ENCODE results near the gene MYH6. TPM values are rescaled to one million over a fixed set of nuclear protein-coding genes. Genes with fewer than 3 reads are reported as not detected.
"Not testable (repeated sequence)": the region's sequence is repeated elsewhere in the genome, so short reads cannot be mapped to it uniquely, and the experiment has no call there.

MYH6 gene
- total and polyA plus RNA-seq, 7 donors, result 44.1 to 532 (median 138) TPM

DNA sequence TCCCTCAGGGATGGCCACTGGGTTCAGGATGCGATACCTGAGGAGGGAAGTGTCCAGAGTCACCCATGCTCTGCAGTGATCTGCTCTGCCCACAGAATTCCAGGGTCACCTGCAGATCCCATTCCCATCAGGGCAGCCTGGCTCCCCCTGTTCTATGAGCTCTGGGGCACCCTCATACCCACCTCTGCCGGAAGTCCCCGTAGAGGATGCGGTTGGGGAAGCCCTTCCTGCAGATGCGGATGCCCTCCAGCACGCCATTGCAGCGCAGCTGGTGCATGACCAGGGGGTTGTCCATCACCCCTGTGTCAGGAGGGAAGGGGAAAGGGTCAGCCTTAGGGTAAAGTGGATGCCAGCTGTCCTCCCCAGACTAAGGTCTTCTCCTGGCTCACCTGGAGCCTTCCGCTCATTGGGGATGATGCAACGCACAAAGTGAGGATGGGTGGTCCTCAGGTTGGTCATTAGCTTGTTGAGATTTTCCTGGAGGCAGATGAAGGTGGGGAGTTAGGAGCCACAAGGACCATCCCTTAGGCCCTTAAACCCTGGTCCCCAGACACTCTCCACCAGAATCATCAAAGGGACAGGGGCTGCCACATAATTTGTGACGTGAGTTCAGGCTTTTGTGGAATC, 11.2 kb downstream of the MYH6 start:
- Histone ChIP-seq H3K9me3 (no peaks in the 10 kb centered on the region), H3K27me3 (ENCODE audit: insufficient read depth in 3 of 3, low read length in 2 of 3) (no peaks in the 10 kb centered on the region), H3K4me1 (no peaks in the 10 kb centered on the region), H3K27ac (no peak overlapping the region), H3K4me3 (no peak overlapping the region), H3K36me3 (ENCODE audit: insufficient read depth in 1 of 2, low read depth in 1 of 2) (peaks cover 0 to 59% of the 10 kb centered on the region in 2 donors)
- TF ChIP-seq CTCF (IDR thresholded peaks at IDR 0.05), result no peak
- DNase-seq (no peak), ATAC-seq (peak in 1 of 4 donors; percentile 1)
- WGBS, 3 donors, result 93 to 95% (median 94%) methylated on average over 10 of the region's 10 CpGs
- intact Hi-C loops (cut with DNase I), result no loop called here

DNA sequence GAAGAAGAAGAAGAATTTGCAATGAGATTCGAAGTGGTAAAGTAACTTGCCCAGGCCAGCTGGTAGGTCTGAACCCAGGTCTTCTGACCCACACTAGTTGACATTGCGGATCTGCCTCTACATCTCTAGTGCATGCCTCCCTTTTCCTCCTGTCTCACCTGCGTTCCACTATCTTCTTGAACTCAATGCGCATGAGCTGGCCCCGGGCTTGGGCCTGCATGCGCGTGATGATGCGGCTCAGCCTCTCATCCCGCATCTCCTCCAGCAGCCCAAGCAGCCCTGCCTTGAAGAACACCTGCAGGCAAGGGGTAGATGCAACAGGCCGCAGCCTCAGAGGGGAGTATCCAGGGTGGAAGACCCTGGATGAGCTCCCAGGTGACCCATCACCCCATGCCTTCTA, 11.9 kb downstream of the MYH6 start:
- H3K27me3 ChIP-seq (ENCODE audit: insufficient read depth in 3 of 3, low read length in 2 of 3), result no peaks in the 10 kb centered on the region
- DNase-seq (peak in 1 of 2 donors; percentile 25), ATAC-seq (no peak)
- H3K4me1 ChIP-seq, result no peaks in the 10 kb centered on the region
- H3K4me3 ChIP-seq, result no peak overlapping the region
- intact Hi-C loops (cut with DNase I), result no loop called here
- H3K36me3 ChIP-seq (ENCODE audit: insufficient read depth in 1 of 2, low read depth in 1 of 2), result peaks cover 0 to 64% of the 10 kb centered on the region in 2 donors
- no peak for TF ChIP-seq CTCF (IDR thresholded peaks at IDR 0.05)
- WGBS, 3 donors, result 90 to 91% (median 91%) methylated on average over 10 of the region's 10 CpGs
- no peak overlapping the region for H3K27ac ChIP-seq
- no peaks in the 10 kb centered on the region for H3K9me3 ChIP-seq

DNA sequence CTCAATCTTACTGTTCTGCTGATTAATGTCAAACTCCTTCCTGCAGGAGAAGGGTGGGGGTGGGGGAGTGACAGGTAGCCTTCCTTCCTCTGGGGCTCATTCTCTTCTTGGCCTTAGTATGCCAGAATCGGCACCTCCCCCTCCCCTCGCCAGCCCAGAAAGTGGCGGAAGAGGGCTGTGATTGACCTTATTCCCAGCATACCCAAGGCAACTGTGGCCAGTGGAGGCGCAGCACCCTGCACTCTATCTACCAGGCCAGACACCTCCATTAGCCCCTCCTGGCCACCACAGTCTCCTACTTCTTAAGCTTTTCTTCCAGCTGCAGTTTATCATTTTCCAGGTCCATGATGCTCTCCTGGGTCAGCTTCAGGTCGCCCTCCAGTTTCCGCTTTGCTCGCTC, 15.5 kb downstream of the MYH6 start:
- WGBS, 3 donors, result 75 to 85% (median 78%) methylated on average over 7 of the region's 7 CpGs
- Histone ChIP-seq H3K36me3 (ENCODE audit: insufficient read depth in 1 of 2, low read depth in 1 of 2) (peaks cover 2 to 72% of the 10 kb centered on the region in 2 donors), H3K4me3 (no peak overlapping the region), H3K27ac (no peak overlapping the region), H3K4me1 (no peaks in the 10 kb centered on the region), H3K27me3 (ENCODE audit: insufficient read depth in 3 of 3, low read length in 2 of 3) (no peaks in the 10 kb centered on the region), H3K9me3 (no peaks in the 10 kb centered on the region)
- no peak for DNase-seq
- no peak for ATAC-seq
- intact Hi-C loops (cut with DNase I), result no loop called here
- TF ChIP-seq CTCF (IDR thresholded peaks at IDR 0.05), result no peak

DNA sequence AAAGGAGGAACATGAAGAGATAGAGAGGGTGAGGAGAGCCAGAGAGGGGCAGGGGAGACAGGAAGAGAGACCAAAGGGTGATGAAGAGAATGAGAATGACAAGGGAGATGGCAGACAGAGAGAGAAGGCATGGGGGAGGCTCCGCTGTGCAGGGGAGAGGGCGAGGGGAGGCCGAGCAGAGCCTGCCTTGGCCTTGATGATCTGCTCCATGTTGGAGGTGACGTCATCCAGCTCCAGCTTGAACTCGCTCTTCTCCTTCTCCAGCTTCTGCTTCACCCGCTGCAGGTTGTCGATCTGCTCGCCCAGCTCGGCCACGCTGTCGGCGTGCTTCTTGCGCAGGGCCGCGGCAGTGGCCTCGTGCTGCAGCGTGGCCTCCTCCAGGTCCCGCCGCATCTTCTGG, 18.2 kb downstream of the MYH6 start:
- peaks cover 5 to 72% of the 10 kb centered on the region in 2 donors for H3K36me3 ChIP-seq (ENCODE audit: insufficient read depth in 1 of 2, low read depth in 1 of 2)
- WGBS, 3 donors, result 83 to 91% methylated on average over 3 to 5 of the region's 19 CpGs; no CpG with 5 or more reads in 1 of the 3 donors
- ATAC-seq; H3K27ac ChIP-seq; H3K27me3 ChIP-seq (ENCODE audit: insufficient read depth in 3 of 3, low read length in 2 of 3); DNase-seq; H3K9me3 ChIP-seq; intact Hi-C loops (cut with DNase I); H3K4me3 ChIP-seq; H3K4me1 ChIP-seq: not testable (repeated sequence)

DNA sequence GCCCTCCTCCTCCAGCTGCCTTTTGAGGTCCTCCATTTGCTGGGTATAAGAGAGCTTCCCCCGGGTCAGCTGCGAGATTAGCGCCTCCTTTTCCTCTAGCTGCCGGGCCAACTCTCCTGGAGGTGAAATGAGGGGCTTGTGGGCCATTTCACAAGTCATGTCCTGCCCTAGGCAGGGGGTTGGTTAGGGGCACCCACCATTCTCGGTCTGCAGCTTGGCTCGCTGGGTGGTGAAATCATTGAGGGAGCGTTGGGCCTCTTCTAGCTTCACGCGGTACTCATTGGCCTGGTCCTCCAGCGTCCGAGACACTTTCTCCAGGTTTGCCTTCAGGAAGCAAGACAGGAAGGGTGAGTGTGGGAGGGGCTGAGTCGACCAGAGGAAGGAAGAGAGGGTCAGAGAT, 18.7 kb downstream of the MYH6 start:
- Histone ChIP-seq H3K4me1 (no peaks in the 10 kb centered on the region), H3K4me3 (no peak overlapping the region), H3K36me3 (ENCODE audit: insufficient read depth in 1 of 2, low read depth in 1 of 2) (peaks cover 5 to 71% of the 10 kb centered on the region in 2 donors), H3K27ac (no peak overlapping the region), H3K9me3 (no peaks in the 10 kb centered on the region), H3K27me3 (ENCODE audit: insufficient read depth in 3 of 3, low read length in 2 of 3) (no peaks in the 10 kb centered on the region)
- intact Hi-C loops (cut with DNase I), result no loop called here
- 68 to 71% (median 71%) methylated on average over 12 of the region's 12 CpGs for WGBS, 3 donors
- TF ChIP-seq CTCF (IDR thresholded peaks at IDR 0.05), result no peak
- no peak for DNase-seq
- ATAC-seq, result no peak
